IMR-90 (cell line): ENCODE measurements around the gene SOWAHD. TPM values are rescaled to one million over a fixed set of nuclear protein-coding genes. Genes with fewer than 3 reads are reported as not detected.

Experiments
- BHLHE40 ChIP-seq: fragments of 150-350 bp; IDR thresholded peaks from 2 replicates; pipeline ENCODE4 v1.6.1; 2016; ENCODE audit warnings: mild to moderate bottlenecking, low read depth, low read length
- CEBPB ChIP-seq: IDR thresholded peaks from 2 replicates; pipeline ENCODE4 v1.6.1; 2012; ENCODE audit warnings: low read depth, low read length, improper control_type of control experiment
- CHD1 ChIP-seq: IDR thresholded peaks from 2 replicates; pipeline ENCODE4 v1.6.1; 2012; ENCODE audit warnings: low read depth, low read length, improper control_type of control experiment
- ELK1 ChIP-seq: fragments of 150-350 bp; IDR thresholded peaks from 2 replicates; pipeline ENCODE4 v1.6.1; 2016; ENCODE audit warnings: low read depth, mild to moderate bottlenecking, low read length, moderate library complexity, borderline replicate concordance
- FOS ChIP-seq: fragments of 150-350 bp; IDR thresholded peaks from 2 replicates; pipeline ENCODE4 v1.6.1; 2016; ENCODE audit warnings: low read depth, low read length
- MAZ ChIP-seq: IDR thresholded peaks from 2 replicates; pipeline ENCODE4 v1.6.1; 2012; ENCODE audit warnings: low read depth, mild to moderate bottlenecking, low read length, improper control_type of control experiment, moderate library complexity, borderline replicate concordance
- POLR2A ChIP-seq: IDR thresholded peaks from 2 replicates; pipeline ENCODE4 v1.6.1; 2012; ENCODE audit warnings: mild to moderate bottlenecking, low read depth, low read length
- RAD21 ChIP-seq: IDR thresholded peaks from 2 replicates; pipeline ENCODE4 v1.6.1; 2012; ENCODE audit warnings: low read length, improper control_type of control experiment
- polyA plus RNA-seq, 3 experiments: library from polyadenylated mRNA; depleted of rRNA; stranded (reverse); fragments of >200 nt; gene quantifications; 2 replicates each; pipeline ENCODE4 v1.2.3, GENCODE V29; 2012; ENCODE audit warnings: low replicate concordance in 1 of 3
- total RNA-seq: library from RNA; depleted of rRNA; stranded (reverse); fragments of >200 nt; gene quantifications from 2 replicates; pipeline ENCODE4 v1.2.3, GENCODE V29; 2012

The SOWAHD gene
- total and polyA plus RNA-seq, 2 of the 4 experiments (the other 2 are of a cell fraction), result 0.17 to 0.18 TPM

DNA sequence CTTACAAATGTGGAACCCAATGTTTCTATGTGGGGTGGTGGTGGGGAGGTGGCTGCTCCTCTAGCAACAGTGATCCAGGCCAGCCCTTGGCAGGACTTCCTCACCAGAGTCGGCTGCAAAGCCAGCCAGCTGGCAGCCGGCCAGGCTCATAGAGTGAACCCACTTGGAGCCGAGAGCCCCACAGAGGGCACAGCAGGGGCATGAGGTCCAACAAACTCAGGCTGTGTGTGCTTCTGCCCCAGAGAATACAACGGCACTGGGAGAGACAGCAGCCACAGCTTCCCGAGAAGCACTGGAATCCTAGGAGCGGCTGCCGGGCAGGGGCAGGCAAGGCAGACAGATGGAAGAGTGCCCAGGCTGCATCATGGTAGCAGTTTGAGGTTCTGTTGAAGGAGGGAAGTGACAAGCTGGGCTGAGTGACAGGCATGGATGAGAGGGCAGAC, 23.5 kb upstream of the SOWAHD start (continued):
- no peak for TF ChIP-seq ELK1
- no peak for TF ChIP-seq POLR2A
- TF ChIP-seq RAD21, result no peak
- TF ChIP-seq CEBPB, result no peak
- TF ChIP-seq FOS, result no peak
- no peak for TF ChIP-seq MAZ
- no peak for TF ChIP-seq BHLHE40
- TF ChIP-seq CHD1, result no peak
